Measurements from ENCODE around the gene BRWD1.

GRCh38 chr21:39362733-39363132, 49.3 kb upstream of the BRWD1 start:
- TF ChIP-seq, protein P1, sequence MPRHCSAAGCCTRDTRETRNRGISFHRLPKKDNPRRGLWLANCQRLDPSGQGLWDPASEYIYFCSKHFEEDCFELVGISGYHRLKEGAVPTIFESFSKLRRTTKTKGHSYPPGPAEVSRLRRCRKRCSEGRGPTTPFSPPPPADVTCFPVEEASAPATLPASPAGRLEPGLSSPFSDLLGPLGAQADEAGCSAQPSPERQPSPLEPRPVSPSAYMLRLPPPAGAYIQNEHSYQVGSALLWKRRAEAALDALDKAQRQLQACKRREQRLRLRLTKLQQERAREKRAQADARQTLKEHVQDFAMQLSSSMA (CRISPR knock-in tag; IDR thresholded peaks at IDR 0.05) = no peak
- TF ChIP-seq ZNF558 (CRISPR knock-in tag; IDR thresholded peaks at IDR 0.05; ENCODE audit: borderline replicate concordance) = no peak
- TF ChIP-seq, protein P2, sequence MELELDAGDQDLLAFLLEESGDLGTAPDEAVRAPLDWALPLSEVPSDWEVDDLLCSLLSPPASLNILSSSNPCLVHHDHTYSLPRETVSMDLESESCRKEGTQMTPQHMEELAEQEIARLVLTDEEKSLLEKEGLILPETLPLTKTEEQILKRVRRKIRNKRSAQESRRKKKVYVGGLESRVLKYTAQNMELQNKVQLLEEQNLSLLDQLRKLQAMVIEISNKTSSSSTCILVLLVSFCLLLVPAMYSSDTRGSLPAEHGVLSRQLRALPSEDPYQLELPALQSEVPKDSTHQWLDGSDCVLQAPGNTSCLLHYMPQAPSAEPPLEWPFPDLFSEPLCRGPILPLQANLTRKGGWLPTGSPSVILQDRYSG (CRISPR knock-in tag; IDR thresholded peaks at IDR 0.05) = no peak
